Measurements from ENCODE around the gene REPIN1.

- TF ChIP-seq, protein P1, sequence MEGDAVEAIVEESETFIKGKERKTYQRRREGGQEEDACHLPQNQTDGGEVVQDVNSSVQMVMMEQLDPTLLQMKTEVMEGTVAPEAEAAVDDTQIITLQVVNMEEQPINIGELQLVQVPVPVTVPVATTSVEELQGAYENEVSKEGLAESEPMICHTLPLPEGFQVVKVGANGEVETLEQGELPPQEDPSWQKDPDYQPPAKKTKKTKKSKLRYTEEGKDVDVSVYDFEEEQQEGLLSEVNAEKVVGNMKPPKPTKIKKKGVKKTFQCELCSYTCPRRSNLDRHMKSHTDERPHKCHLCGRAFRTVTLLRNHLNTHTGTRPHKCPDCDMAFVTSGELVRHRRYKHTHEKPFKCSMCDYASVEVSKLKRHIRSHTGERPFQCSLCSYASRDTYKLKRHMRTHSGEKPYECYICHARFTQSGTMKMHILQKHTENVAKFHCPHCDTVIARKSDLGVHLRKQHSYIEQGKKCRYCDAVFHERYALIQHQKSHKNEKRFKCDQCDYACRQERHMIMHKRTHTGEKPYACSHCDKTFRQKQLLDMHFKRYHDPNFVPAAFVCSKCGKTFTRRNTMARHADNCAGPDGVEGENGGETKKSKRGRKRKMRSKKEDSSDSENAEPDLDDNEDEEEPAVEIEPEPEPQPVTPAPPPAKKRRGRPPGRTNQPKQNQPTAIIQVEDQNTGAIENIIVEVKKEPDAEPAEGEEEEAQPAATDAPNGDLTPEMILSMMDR (conservative IDR thresholded peaks at IDR 0.05; ENCODE audit: low read depth, low read length) = no peak
- TF ChIP-seq EZH2 (IDR thresholded peaks at IDR 0.05; ENCODE audit: low read length, unreplicated experiment) = no peak
- TF ChIP-seq EZH2phosphoT487 (IDR thresholded peaks at IDR 0.05; ENCODE audit: borderline replicate concordance, low read length) = no peak
Measured at GRCh38 chr7:150406567-150407421, 38.2 kb downstream of the REPIN1 start.
